Measurements from ENCODE around the gene UCK1. TPM values are rescaled to one million over a fixed set of nuclear protein-coding genes. Genes with fewer than 3 reads are reported as not detected.

The UCK1 gene
- total RNA-seq, 1 donor from 2014 or later, result 18.4 TPM

- no peak for DNase-seq (ENCODE audit: low read depth)
Measured at GRCh38 chr9:131477367-131477766, 53.7 kb downstream of the UCK1 start.

GRCh38 chr9:131476777-131477345 lies 54.2 kb downstream of the UCK1 start:
- no peak for DNase-seq (ENCODE audit: low read depth)

- DNase-seq (ENCODE audit: low read depth), result no peak
Measured at GRCh38 chr9:131475956-131476776, 54.9 kb downstream of the UCK1 start.

GRCh38 chr9:131475111-131475955 lies 55.7 kb downstream of the UCK1 start:
- no peak for DNase-seq (ENCODE audit: low read depth)

GRCh38 chr9:131474711-131475110 lies 56.4 kb downstream of the UCK1 start:
- no peak for DNase-seq (ENCODE audit: low read depth)

- no peak for DNase-seq (ENCODE audit: low read depth)
Measured at GRCh38 chr9:131473891-131474290, 57.2 kb downstream of the UCK1 start.

Other genes starting within 250 kb of the UCK1 start
- gene PLPP7, start 241.5 kb downstream of the UCK1 start, total RNA-seq, result 8.0 and 9.9 TPM in 2 replicates
- gene PRRC2B, start 137.2 kb downstream of the UCK1 start, total RNA-seq, result 30.2 and 172 TPM in 2 replicates
- gene POMT1, start 28.3 kb downstream of the UCK1 start, total RNA-seq, result 33.7 and 44.7 TPM in 2 replicates
- 0.20 TPM in 1 of 2 replicates, not detected in the other for gene PRRT1B, start 14.3 kb upstream of the UCK1 start, total RNA-seq
- 20.8 and 31.3 TPM in 2 replicates for gene RAPGEF1, start 208.8 kb upstream of the UCK1 start, total RNA-seq